ENCODE data around the gene PXMP4. TPM values are rescaled to one million over a fixed set of nuclear protein-coding genes. Genes with fewer than 3 reads are reported as not detected.

PXMP4 gene
- total RNA-seq, 1 experiment from 2014 or later: 18.7 TPM

GRCh38 chr20:33669224-33669623 is 50.9 kb downstream of the PXMP4 start:
- H3K27ac Mint-ChIP-seq (ENCODE audit: unreplicated experiment): no peak overlapping the region
- H3K4me1 Mint-ChIP-seq (ENCODE audit: low read depth, unreplicated experiment): peaks cover 38% of the 10 kb centered on the region
- peaks cover 63% of the 10 kb centered on the region for H3K36me3 Mint-ChIP-seq (ENCODE audit: insufficient read depth, unreplicated experiment)
- no peak overlapping the region for H3K4me3 Mint-ChIP-seq (ENCODE audit: low read depth, unreplicated experiment)
- intact Hi-C loops (cut with micrococcal nuclease; ENCODE audit: unreplicated experiment): loop anchor here (5.0 to 10.0 kb wide), 3 partner anchors 63 to 446 kb away; partner anchors contain the start of genes CDK5RAP1, EIF2S2 and ZNF341
- H3K9me3 Mint-ChIP-seq (ENCODE audit: low read depth, unreplicated experiment): no peaks in the 10 kb centered on the region
- H3K27me3 Mint-ChIP-seq (ENCODE audit: unreplicated experiment): no peaks in the 10 kb centered on the region
- BruUV-seq (replicated peaks): no TSS peak
- DNase-seq: no peak
- CTCF ChIA-PET: interaction anchor here (2.1 to 3.4 kb wide), 2 partner anchors 16 to 212 kb away, joined by 11 to 13 read pairs; no protein-coding TSS in a partner anchor
- no peak for TF ChIP-seq CTCF (IDR thresholded peaks at IDR 0.05; ENCODE audit: unreplicated experiment)

GRCh38 chr20:33668466-33669155 is 51.5 kb downstream of the PXMP4 start:
- no peaks in the 10 kb centered on the region for H3K9me3 Mint-ChIP-seq (ENCODE audit: low read depth, unreplicated experiment)
- H3K27me3 Mint-ChIP-seq (ENCODE audit: unreplicated experiment): no peaks in the 10 kb centered on the region
- H3K36me3 Mint-ChIP-seq (ENCODE audit: insufficient read depth, unreplicated experiment): peaks cover 63% of the 10 kb centered on the region
- H3K4me3 Mint-ChIP-seq (ENCODE audit: low read depth, unreplicated experiment): peak overlapping the region; percentile 77
- CTCF ChIA-PET: interaction anchor here (0.6 to 3.4 kb wide), 16 partner anchors 10 to 406 kb away, joined by 3 to 47 read pairs (median 4); partner anchors contain the start of genes CBFA2T2 and CDK5RAP1
- intact Hi-C loops (cut with micrococcal nuclease; ENCODE audit: unreplicated experiment): loop anchor here (1.0 to 10.0 kb wide), 4 partner anchors 64 to 446 kb away; partner anchors contain the start of genes CDK5RAP1, EIF2S2 and ZNF341
- H3K27ac Mint-ChIP-seq (ENCODE audit: unreplicated experiment): peak overlapping the region; percentile 37
- peaks cover 41% of the 10 kb centered on the region for H3K4me1 Mint-ChIP-seq (ENCODE audit: low read depth, unreplicated experiment)
- no peak for TF ChIP-seq CTCF (IDR thresholded peaks at IDR 0.05; ENCODE audit: unreplicated experiment)
- no peak for DNase-seq
- TSS peak; percentile 35 for BruUV-seq (replicated peaks)

- intact Hi-C loops (cut with micrococcal nuclease; ENCODE audit: unreplicated experiment): loop anchor here (1.0 to 10.0 kb wide), 4 partner anchors 64 to 447 kb away; partner anchors contain the start of genes CDK5RAP1, EIF2S2 and ZNF341
- no TSS peak for BruUV-seq (replicated peaks)
- H3K27me3 Mint-ChIP-seq (ENCODE audit: unreplicated experiment): no peaks in the 10 kb centered on the region
- CTCF ChIA-PET: interaction anchor here (0.6 to 3.4 kb wide), 20 partner anchors 8 to 921 kb away, joined by 3 to 47 read pairs (median 4); partner anchors contain the start of genes CBFA2T2 and CDK5RAP1
- H3K36me3 Mint-ChIP-seq (ENCODE audit: insufficient read depth, unreplicated experiment): peaks cover 63% of the 10 kb centered on the region
- peak overlapping the region; percentile 77 for H3K4me3 Mint-ChIP-seq (ENCODE audit: low read depth, unreplicated experiment)
- TF ChIP-seq CTCF (IDR thresholded peaks at IDR 0.05; ENCODE audit: unreplicated experiment): peak; percentile 97
- no peaks in the 10 kb centered on the region for H3K9me3 Mint-ChIP-seq (ENCODE audit: low read depth, unreplicated experiment)
- peak; percentile 97 for DNase-seq
- peaks cover 38% of the 10 kb centered on the region for H3K4me1 Mint-ChIP-seq (ENCODE audit: low read depth, unreplicated experiment)
- H3K27ac Mint-ChIP-seq (ENCODE audit: unreplicated experiment): peak overlapping the region; percentile 90
Observed at GRCh38 chr20:33667676-33668465, 52.2 kb downstream of the PXMP4 start.

GRCh38 chr20:33667245-33667675 is 52.9 kb downstream of the PXMP4 start:
- intact Hi-C loops (cut with micrococcal nuclease; ENCODE audit: unreplicated experiment): loop anchor here (5.0 to 10.0 kb wide), 3 partner anchors 65 to 448 kb away; partner anchors contain the start of genes CDK5RAP1, EIF2S2 and ZNF341
- peak; percentile 67 for DNase-seq
- CTCF ChIA-PET: interaction anchor here (0.6 to 3.4 kb wide), 19 partner anchors 9 to 921 kb away, joined by 3 to 47 read pairs (median 3); partner anchors contain the start of genes CBFA2T2, CDK5RAP1, PXMP4 and ZNF341
- Mint-ChIP-seq H3K9me3 (ENCODE audit: low read depth, unreplicated experiment) (no peaks in the 10 kb centered on the region), H3K27me3 (ENCODE audit: unreplicated experiment) (no peaks in the 10 kb centered on the region), H3K27ac (ENCODE audit: unreplicated experiment) (peak overlapping the region; percentile 90), H3K4me3 (ENCODE audit: low read depth, unreplicated experiment) (peak overlapping the region; percentile 77), H3K4me1 (ENCODE audit: low read depth, unreplicated experiment) (peaks cover 39% of the 10 kb centered on the region), H3K36me3 (ENCODE audit: insufficient read depth, unreplicated experiment) (peaks cover 66% of the 10 kb centered on the region)
- BruUV-seq (replicated peaks): no TSS peak
- no peak for TF ChIP-seq CTCF (IDR thresholded peaks at IDR 0.05; ENCODE audit: unreplicated experiment)

Measured in Calu3 (cell line).